HEK293T (cell line): ENCODE measurements around the gene PICALM.
"Not testable (repeated sequence)": the region's sequence is repeated elsewhere in the genome, so short reads cannot be mapped to it uniquely, and the experiment has no call there.

ENCODE experiments used
- CTCF ChIA-PET: fragments of 350-600 bp; formaldehyde crosslinking; extraction: SDS; loops from one replicate; lab custom pipeline; 2021; ENCODE audit warnings: antibody characterized with exemption, inconsistent platforms; lab: Yijun Ruan, JAX
- POLR2A ChIA-PET: fragments of 350-600 bp; formaldehyde crosslinking; extraction: SDS; loops from one replicate; lab custom pipeline; 2020; ENCODE audit warnings: antibody characterized with exemption, inconsistent platforms; lab: Yijun Ruan, JAX
- DNase-seq: peaks from one replicate; pipeline ENCODE4 v3.0.0; 2012; ENCODE audit warnings: mixed read lengths; ENCODE audit errors: extremely low spot score
- ARNT ChIP-seq: fragments of 450-650 bp; IDR thresholded peaks from 2 replicates; pipeline ENCODE4 v1.6.1; 2017; ENCODE audit warnings: mild to moderate bottlenecking
- BHLHE40 ChIP-seq: fragments of 450-650 bp; IDR thresholded peaks from 2 replicates; pipeline ENCODE4 v1.6.1; 2016; ENCODE audit warnings: mild to moderate bottlenecking, moderate library complexity, borderline replicate concordance
- CTBP1 ChIP-seq: fragments of 450-650 bp; IDR thresholded peaks from 2 replicates; pipeline ENCODE4 v1.6.1; 2016; ENCODE audit warnings: borderline replicate concordance
- ELF4 ChIP-seq: fragments of 450-650 bp; IDR thresholded peaks from 2 replicates; pipeline ENCODE4 v1.6.1; 2017; ENCODE audit warnings: antibody characterized with exemption
- FOXA1 ChIP-seq: fragments of 450-650 bp; IDR thresholded peaks from 2 replicates; pipeline ENCODE4 v1.6.1; 2016; ENCODE audit warnings: mild to moderate bottlenecking
- FOXK2 ChIP-seq: fragments of 450-650 bp; IDR thresholded peaks from 2 replicates; pipeline ENCODE4 v1.6.1; 2016; ENCODE audit warnings: mild to moderate bottlenecking
- FOXM1 ChIP-seq: fragments of 450-650 bp; IDR thresholded peaks from 2 replicates; pipeline ENCODE4 v1.6.1; 2017; ENCODE audit warnings: mild to moderate bottlenecking, borderline replicate concordance
- HDGF ChIP-seq: fragments of 450-650 bp; IDR thresholded peaks from 2 replicates; pipeline ENCODE4 v1.6.1; 2017; ENCODE audit warnings: antibody characterized with exemption, borderline replicate concordance
- L3MBTL2 ChIP-seq: fragments of 450-650 bp; conservative IDR thresholded peaks from 2 replicates; pipeline ENCODE4 v1.6.1; 2016; ENCODE audit warnings: mild to moderate bottlenecking
- LEF1 ChIP-seq: fragments of 450-650 bp; IDR thresholded peaks from 2 replicates; pipeline ENCODE4 v1.6.1; 2017; ENCODE audit warnings: mild to moderate bottlenecking, borderline replicate concordance
- NFRKB ChIP-seq: fragments of 450-650 bp; IDR thresholded peaks from 2 replicates; pipeline ENCODE4 v1.6.1; 2016; ENCODE audit warnings: mild to moderate bottlenecking, moderate library complexity
- PKNOX1 ChIP-seq: fragments of 450-650 bp; IDR thresholded peaks from 2 replicates; pipeline ENCODE4 v1.6.1; 2016
- SP1 ChIP-seq: fragments of 450-650 bp; IDR thresholded peaks from 2 replicates; pipeline ENCODE4 v1.6.1; 2017
- SUZ12 ChIP-seq: fragments of 450-650 bp; IDR thresholded peaks from 2 replicates; pipeline ENCODE4 v1.6.1; 2016; ENCODE audit warnings: mild to moderate bottlenecking
- TARDBP ChIP-seq: fragments of 450-650 bp; IDR thresholded peaks from 2 replicates; pipeline ENCODE4 v1.6.1; 2016
- ZNF384 ChIP-seq: fragments of 450-650 bp; IDR thresholded peaks from 2 replicates; pipeline ENCODE4 v1.6.1; 2016

The PICALM gene

DNA sequence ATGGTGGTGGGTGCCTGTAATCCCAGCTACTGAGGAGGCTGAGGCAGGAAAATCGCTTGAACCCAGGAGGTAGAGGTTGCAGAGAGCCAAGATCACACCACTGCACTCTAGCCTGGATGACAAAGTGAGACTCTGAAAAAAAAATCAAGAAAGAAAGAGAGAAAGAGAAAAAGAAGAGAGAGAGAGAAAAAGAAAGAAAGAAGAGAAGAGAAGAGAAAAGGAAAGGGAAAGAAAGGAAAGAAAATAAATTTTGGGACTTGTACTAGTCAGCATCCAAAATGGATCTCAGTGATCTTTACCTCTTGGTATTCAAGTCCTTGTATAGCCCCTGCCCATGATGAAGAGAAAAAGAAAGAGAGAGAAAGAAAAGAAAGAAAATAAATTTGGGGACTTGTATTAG, 22.2 kb upstream of the PICALM start:
- ChIA-PET POLR2A (no interaction called here), CTCF (no interaction called here)
- no peak for TF ChIP-seq CTBP1
- TF ChIP-seq FOXM1: no peak
- DNase-seq: no peak

- POLR2A ChIA-PET: interaction anchor here (1.2 kb wide), 1 partner anchor 20 kb away, joined by 5 read pairs; the partner anchor contains the start of gene PICALM
- CTCF ChIA-PET: no interaction called here
- no peak for DNase-seq
- TF ChIP-seq TARDBP: no peak
- no peak for TF ChIP-seq HDGF
- no peak for TF ChIP-seq FOXM1
- TF ChIP-seq PKNOX1: no peak
- no peak for TF ChIP-seq L3MBTL2
- TF ChIP-seq CTBP1: no peak
- TF ChIP-seq ELF4: no peak
- TF ChIP-seq ZNF384: no peak
These were observed 20.8 kb upstream of the PICALM start for GRCh38 chr11:86089659-86090058.

DNA sequence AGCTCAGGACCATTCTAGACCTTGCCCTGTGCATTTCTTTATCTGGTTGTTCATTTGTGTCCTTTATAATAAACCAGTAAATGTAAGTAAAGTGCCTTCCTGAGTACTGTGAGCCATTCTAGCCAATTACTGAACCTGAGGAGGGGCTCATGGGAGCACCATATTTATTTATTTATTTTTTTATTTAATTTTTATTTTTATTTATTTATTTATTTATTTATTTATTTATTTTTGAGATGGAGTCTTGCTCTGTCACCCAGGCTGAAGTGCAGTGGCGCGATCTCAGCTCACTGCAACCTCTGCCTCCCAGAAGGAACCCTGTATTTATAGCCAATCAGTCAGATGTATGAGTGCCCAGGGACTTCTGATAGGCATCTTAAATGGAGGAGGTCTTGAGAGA, 18.8 kb upstream of the PICALM start:
- POLR2A ChIA-PET, CTCF ChIA-PET, DNase-seq: not testable (repeated sequence)

DNA sequence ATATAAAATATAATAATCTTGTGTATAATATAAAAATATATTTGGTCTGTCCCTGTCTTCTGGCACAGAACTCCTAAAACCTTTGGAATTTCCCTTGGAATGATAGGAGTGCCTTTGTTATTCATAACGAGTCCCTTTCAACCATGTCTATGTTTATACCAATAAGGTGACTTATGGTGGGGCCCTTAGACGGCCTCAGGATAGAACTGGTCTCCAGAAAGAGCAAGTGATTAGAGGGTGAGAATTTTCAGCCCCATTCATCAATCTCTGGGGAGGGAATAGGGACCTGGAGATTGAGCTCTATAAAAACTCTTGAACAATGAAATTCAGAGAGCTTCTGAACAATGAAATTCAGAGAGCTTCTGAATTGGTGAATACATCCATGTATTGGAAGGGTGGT, 18.4 kb upstream of the PICALM start:
- no peak for DNase-seq
- ChIA-PET POLR2A (no interaction called here), CTCF (no interaction called here)
- TF ChIP-seq SUZ12 (no peak), SP1 (no peak), LEF1 (no peak), PKNOX1 (no peak), FOXK2 (no peak), L3MBTL2 (no peak), FOXM1 (no peak), ELF4 (no peak), HDGF (no peak), ARNT (no peak), BHLHE40 (no peak), ZNF384 (no peak), FOXA1 (no peak), NFRKB (no peak)

DNA sequence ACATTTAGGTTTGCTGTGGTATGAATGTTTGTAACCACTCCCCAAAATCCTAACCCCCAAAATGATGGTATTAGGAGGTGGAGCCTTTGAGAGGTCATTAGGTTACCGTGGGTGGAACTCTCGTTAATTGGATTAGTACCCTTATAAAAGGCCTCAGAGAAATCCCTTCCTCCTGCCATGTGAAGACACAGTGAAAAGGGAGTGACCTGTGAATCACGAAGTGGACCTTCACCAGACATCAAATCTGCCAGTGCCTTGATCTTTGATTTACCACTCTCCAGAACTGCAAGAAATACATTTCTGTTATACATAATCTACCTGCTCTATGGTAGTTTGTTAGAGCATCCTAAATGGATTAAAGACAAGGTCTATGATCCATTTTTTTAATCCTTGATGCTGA, 12.6 kb upstream of the PICALM start:
- DNase-seq: no peak
- TF ChIP-seq L3MBTL2 (no peak), BHLHE40 (no peak), ZNF384 (no peak), FOXA1 (no peak), PKNOX1 (no peak), NFRKB (no peak)
- ChIA-PET POLR2A (no interaction called here), CTCF (no interaction called here)

GRCh38 chr11:86079421-86079820, 10.5 kb upstream of the PICALM start:
- POLR2A ChIA-PET: no interaction called here
- TF ChIP-seq FOXA1 (no peak), TARDBP (no peak), PKNOX1 (no peak), FOXM1 (no peak), HDGF (no peak), LEF1 (no peak), ZNF384 (no peak), SP1 (no peak), L3MBTL2 (no peak), ELF4 (no peak), CTBP1 (no peak), ARNT (no peak)
- DNase-seq: no peak
- CTCF ChIA-PET: no interaction called here

- TF ChIP-seq ZNF384: no peak
- TF ChIP-seq LEF1: no peak
- TF ChIP-seq L3MBTL2: no peak
- TF ChIP-seq NFRKB: no peak
- no peak for TF ChIP-seq FOXK2
- no peak for TF ChIP-seq FOXA1
- TF ChIP-seq PKNOX1: no peak
- no peak for TF ChIP-seq ARNT
- TF ChIP-seq FOXM1: no peak
- TF ChIP-seq HDGF: no peak
- no peak for TF ChIP-seq TARDBP
- no peak for TF ChIP-seq SP1
- no peak for TF ChIP-seq ELF4
- no peak for TF ChIP-seq CTBP1
- TF ChIP-seq BHLHE40: no peak
- ChIA-PET CTCF (no interaction called here), POLR2A (no interaction called here)
- no peak for DNase-seq
These were observed 5.1 kb upstream of the PICALM start for GRCh38 chr11:86073948-86074347.
